Smooth muscle cell (in vitro differentiated cells): ENCODE results near the gene HSCB. TPM values are rescaled to one million over a fixed set of nuclear protein-coding genes. Genes with fewer than 3 reads are reported as not detected.

Experiments used
- DNase-seq: peaks from one replicate; lab custom pipeline; 2025; ENCODE audit not compliant: unreplicated experiment; lab: John Stamatoyannopoulos, UW
- H2AFZ ChIP-seq: fragments of 200-600 bp; sonication (generic); 2 replicates; pipeline ENCODE4 v1.6.0; 2016; ENCODE audit warnings: antibody characterized with exemption, low read depth, mild to moderate bottlenecking
- H3F3A ChIP-seq: fragments of 200-600 bp; sonication (generic); 2 replicates; pipeline ENCODE4 v1.6.0; 2017; ENCODE audit warnings: antibody characterized with exemption, low read depth
- H3K27ac ChIP-seq: fragments of 200-600 bp; sonication (generic); 2 replicates; pipeline ENCODE4 v1.5.1; 2016; ENCODE audit warnings: low read depth, mild to moderate bottlenecking
- H3K27me3 ChIP-seq: fragments of 200-600 bp; sonication (generic); 2 replicates; pipeline ENCODE4 v1.6.1; 2016; ENCODE audit warnings: low read depth, mild to moderate bottlenecking
- H3K36me3 ChIP-seq: fragments of 200-600 bp; sonication (generic); 2 replicates; pipeline ENCODE4 v1.5.1; 2016; ENCODE audit warnings: low read depth
- H3K4me1 ChIP-seq: fragments of 200-600 bp; sonication (generic); 2 replicates; pipeline ENCODE4 v1.5.1; 2016; ENCODE audit warnings: low read depth
- H3K4me2 ChIP-seq: fragments of 200-600 bp; sonication (generic); 2 replicates; pipeline ENCODE4 v1.6.0; 2016; ENCODE audit warnings: mild to moderate bottlenecking
- H3K4me3 ChIP-seq: fragments of 200-600 bp; sonication (generic); 2 replicates; pipeline ENCODE4 v1.5.1; 2016; ENCODE audit warnings: mild to moderate bottlenecking
- H3K79me2 ChIP-seq: fragments of 200-600 bp; sonication (generic); 2 replicates; pipeline ENCODE4 v1.6.0; 2016; ENCODE audit warnings: low read depth, mild to moderate bottlenecking
- H3K9ac ChIP-seq: fragments of 200-600 bp; sonication (generic); 2 replicates; pipeline ENCODE4 v1.6.0; 2016; ENCODE audit warnings: low read depth
- H3K9me3 ChIP-seq: fragments of 200-600 bp; sonication (generic); replicated peaks from 2 replicates; pipeline ENCODE4 v1.5.1; 2016; ENCODE audit warnings: low read depth
- H4K20me1 ChIP-seq: fragments of 200-600 bp; sonication (generic); 2 replicates; pipeline ENCODE4 v1.6.0; 2016; ENCODE audit warnings: low read depth
- WGBS: methylation state at CpG from one replicate; pipeline ENCODE4 v1.1.7; 2016; ENCODE audit warnings: low lambda C conversion rate; 5-methylcytosine and 5-hydroxymethylcytosine counted together
- polyA plus RNA-seq: library from polyadenylated mRNA; unstranded; fragments of >200 nt; fragmentation: Nextera tagmentation; extraction: Ambion mirVana; gene quantifications from 2 replicates; pipeline ENCODE4 v1.2.1, GENCODE V29; 2016
- total RNA-seq: library from RNA; depleted of rRNA; stranded (reverse); fragments of >200 nt; gene quantifications from 2 replicates; pipeline ENCODE4 v1.2.3, GENCODE V29; 2014
- TF ChIP-seq, protein P1 (sequence below): fragments of 200-600 bp; sonication (generic); IDR thresholded peaks from 2 replicates; pipeline ENCODE4 v1.5.1; 2017; ENCODE audit warnings: borderline replicate concordance, mild to moderate bottlenecking, antibody characterized with exemption; ENCODE audit not compliant: insufficient read depth, poor library complexity, severe bottlenecking

HSCB gene
- total and polyA plus RNA-seq, 2 experiments from 2014 or later = 15.9 to 22.5 TPM

DNA sequence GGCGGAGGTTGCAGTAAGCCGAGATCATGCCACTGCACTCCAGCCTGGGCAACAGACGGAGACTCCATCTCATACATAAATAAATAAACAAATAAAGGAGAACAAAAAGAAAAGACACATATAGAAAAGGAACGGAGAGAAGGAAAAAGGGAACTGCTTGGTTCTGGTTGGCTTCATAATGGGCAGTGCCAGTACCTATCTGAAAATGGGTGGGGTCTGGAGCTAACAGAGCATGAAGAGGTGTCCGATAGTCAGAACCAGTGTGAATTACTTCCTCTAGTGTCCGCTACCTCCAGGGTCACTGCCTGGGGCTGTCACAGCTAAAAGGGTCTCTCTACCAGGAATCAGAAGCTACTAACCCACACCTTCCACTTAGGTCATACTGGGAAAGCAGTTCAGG, 35.0 kb upstream of the HSCB start:
- Histone ChIP-seq H3K4me2 (no peak overlapping the region), H3K27ac (no peak overlapping the region), H4K20me1 (no peaks in the 10 kb centered on the region), H3K4me3 (no peak overlapping the region), H2AFZ (no peak overlapping the region), H3K9me3 (no peaks in the 10 kb centered on the region), H3K27me3 (no peaks in the 10 kb centered on the region), H3F3A (peaks cover 7% of the 10 kb centered on the region), H3K36me3 (no peaks in the 10 kb centered on the region), H3K79me2 (no peaks in the 10 kb centered on the region), H3K4me1 (peaks cover 18% of the 10 kb centered on the region), H3K9ac (no peak overlapping the region)
- TF ChIP-seq, protein P1, sequence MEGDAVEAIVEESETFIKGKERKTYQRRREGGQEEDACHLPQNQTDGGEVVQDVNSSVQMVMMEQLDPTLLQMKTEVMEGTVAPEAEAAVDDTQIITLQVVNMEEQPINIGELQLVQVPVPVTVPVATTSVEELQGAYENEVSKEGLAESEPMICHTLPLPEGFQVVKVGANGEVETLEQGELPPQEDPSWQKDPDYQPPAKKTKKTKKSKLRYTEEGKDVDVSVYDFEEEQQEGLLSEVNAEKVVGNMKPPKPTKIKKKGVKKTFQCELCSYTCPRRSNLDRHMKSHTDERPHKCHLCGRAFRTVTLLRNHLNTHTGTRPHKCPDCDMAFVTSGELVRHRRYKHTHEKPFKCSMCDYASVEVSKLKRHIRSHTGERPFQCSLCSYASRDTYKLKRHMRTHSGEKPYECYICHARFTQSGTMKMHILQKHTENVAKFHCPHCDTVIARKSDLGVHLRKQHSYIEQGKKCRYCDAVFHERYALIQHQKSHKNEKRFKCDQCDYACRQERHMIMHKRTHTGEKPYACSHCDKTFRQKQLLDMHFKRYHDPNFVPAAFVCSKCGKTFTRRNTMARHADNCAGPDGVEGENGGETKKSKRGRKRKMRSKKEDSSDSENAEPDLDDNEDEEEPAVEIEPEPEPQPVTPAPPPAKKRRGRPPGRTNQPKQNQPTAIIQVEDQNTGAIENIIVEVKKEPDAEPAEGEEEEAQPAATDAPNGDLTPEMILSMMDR = no peak
- WGBS = 96% methylated on average over 6 of the region's 6 CpGs
- DNase-seq = no peak

DNA sequence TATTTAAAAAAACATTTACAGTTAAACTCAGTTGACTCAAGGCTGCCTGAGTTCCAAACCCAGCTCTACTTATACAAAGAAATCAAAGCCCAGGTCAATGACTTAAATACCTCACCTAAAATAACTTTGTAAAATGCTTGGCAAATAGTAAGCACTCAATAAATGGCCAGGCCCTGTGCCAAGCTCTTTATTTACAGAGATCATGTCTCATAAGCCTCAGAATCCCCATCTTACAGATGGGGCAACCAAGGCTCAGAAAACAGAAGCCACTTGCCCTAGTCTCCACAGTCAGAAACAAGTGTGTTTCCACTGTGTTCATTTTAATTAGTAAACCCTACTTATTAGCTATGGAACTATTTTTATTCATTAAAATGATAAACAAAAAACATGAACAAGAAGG, 31.7 kb upstream of the HSCB start:
- no peak for DNase-seq
- Histone ChIP-seq H3K36me3 (no peaks in the 10 kb centered on the region), H3K27me3 (no peaks in the 10 kb centered on the region), H3K27ac (peak overlapping the region; percentile 81), H3F3A (peaks cover 16% of the 10 kb centered on the region), H3K4me2 (peak overlapping the region; percentile 82), H4K20me1 (no peaks in the 10 kb centered on the region), H3K4me1 (peaks cover 20% of the 10 kb centered on the region), H3K4me3 (peak overlapping the region; percentile 17), H3K9ac (no peak overlapping the region), H2AFZ (no peak overlapping the region), H3K9me3 (no peaks in the 10 kb centered on the region), H3K79me2 (no peaks in the 10 kb centered on the region)
- TF ChIP-seq, protein P1 = no peak

DNA sequence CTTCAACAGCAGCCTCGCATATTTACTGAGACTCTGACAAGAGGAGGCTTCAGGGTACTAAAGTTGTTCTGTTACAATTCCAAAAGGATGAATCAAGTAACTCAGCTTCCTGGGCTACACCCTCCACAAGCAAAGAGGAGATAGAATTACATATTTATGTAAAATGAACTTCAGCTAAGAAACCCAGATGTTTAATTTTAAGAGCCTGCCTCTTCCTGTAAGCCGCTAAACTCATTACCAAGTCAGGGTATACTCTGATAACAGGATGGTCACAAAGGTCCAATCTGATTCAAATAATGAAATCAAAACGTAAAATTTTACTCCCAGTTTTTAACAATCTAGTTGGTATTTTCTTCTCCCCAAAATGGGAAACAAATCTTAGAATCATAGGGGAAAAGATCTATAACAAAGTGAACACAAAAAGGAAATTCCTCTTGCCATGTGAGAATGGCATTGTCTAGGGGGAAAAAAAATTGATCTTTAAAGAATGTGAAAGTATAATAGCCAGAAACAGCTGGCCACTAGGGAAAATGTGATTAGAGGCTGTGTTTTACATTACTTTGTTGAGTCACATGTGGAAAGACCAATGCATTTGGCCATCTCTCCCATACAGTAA, 31.2 kb upstream of the HSCB start:
- peak overlapping the region; percentile 81 for H3K27ac ChIP-seq
- TF ChIP-seq, protein P1 = no peak
- H2AFZ ChIP-seq = no peak overlapping the region
- peaks cover 20% of the 10 kb centered on the region for H3K4me1 ChIP-seq
- no peaks in the 10 kb centered on the region for H3K36me3 ChIP-seq
- no peaks in the 10 kb centered on the region for H3K27me3 ChIP-seq
- H4K20me1 ChIP-seq = no peaks in the 10 kb centered on the region
- H3K79me2 ChIP-seq = no peaks in the 10 kb centered on the region
- H3K4me2 ChIP-seq = peak overlapping the region; percentile 82
- H3K9me3 ChIP-seq = no peaks in the 10 kb centered on the region
- 29% methylated on average over 3 of the region's 3 CpGs for WGBS
- DNase-seq = no peak
- peaks cover 16% of the 10 kb centered on the region for H3F3A ChIP-seq
- peak overlapping the region; percentile 55 for H3K9ac ChIP-seq
- peak overlapping the region; percentile 17 for H3K4me3 ChIP-seq

DNA sequence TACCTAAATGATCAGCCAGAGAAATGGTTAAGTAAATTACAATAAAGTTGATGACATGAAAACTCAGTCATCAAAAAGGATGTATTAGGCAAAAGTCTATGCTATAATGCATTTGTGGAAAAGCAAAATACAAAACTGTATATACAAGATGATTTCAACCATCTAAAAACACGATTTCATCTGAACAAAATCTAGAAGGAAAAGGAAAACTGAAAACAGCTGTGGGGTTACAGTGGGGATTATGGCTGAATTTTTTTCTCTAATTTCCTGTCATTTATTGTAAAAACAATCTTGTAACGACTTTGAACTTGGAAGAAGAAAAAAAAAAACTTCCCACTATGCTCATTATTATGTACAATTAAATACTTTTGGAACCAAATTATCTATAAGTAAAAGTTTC, 30.5 kb upstream of the HSCB start:
- Histone ChIP-seq H3K9ac (peak overlapping the region; percentile 12), H3K9me3 (no peaks in the 10 kb centered on the region), H3K4me3 (peak overlapping the region; percentile 27), H3K27ac (peak overlapping the region; percentile 81), H3K79me2 (no peaks in the 10 kb centered on the region), H3F3A (peaks cover 16% of the 10 kb centered on the region), H3K4me2 (peak overlapping the region; percentile 82), H3K36me3 (no peaks in the 10 kb centered on the region), H3K27me3 (no peaks in the 10 kb centered on the region), H2AFZ (no peak overlapping the region), H3K4me1 (peaks cover 20% of the 10 kb centered on the region), H4K20me1 (no peaks in the 10 kb centered on the region)
- WGBS = 32% methylated on average over 2 of the region's 2 CpGs
- no peak for DNase-seq
- TF ChIP-seq, protein P1 = no peak
